ENCODE measurements around the gene NR2F6.

The NR2F6 gene

DNA sequence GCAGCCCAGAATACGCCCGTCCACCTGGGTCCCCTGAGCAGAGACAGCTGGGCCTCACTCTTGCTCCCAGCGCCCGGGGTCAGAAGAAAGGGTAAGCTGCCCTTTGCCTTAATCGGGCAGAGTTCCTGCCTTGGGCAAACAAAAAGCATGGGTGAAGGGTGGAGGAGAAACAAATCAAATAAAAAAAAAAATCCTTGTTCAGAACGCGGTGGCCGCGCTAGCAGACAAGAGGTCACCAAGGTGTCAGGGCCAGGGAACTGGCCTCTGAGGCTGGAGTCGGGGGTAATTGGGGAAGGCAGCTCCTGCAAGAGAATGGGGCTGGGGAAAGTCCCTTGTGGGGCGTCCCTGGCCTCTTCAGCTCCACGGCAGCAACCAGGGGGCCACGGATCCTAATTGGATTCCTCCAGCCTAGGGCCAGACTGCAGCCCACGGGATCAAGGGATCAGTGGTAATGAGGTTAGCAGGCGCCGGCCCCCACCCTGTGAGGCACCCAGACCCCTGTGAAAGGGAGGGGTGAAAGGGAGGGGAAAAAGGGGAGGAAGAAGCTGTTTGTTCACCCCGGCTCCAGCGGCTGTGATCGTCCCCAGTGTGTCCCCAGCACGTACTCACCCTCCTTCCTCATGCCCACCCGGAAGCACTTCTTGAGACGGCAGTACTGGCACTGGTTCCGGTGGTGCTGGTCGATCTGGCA, 5.5 kb downstream of the NR2F6 start:
- DNase-seq (ENCODE audit: low read depth in 2 of 2, low spot score in 1 of 2), result no peak

DNA sequence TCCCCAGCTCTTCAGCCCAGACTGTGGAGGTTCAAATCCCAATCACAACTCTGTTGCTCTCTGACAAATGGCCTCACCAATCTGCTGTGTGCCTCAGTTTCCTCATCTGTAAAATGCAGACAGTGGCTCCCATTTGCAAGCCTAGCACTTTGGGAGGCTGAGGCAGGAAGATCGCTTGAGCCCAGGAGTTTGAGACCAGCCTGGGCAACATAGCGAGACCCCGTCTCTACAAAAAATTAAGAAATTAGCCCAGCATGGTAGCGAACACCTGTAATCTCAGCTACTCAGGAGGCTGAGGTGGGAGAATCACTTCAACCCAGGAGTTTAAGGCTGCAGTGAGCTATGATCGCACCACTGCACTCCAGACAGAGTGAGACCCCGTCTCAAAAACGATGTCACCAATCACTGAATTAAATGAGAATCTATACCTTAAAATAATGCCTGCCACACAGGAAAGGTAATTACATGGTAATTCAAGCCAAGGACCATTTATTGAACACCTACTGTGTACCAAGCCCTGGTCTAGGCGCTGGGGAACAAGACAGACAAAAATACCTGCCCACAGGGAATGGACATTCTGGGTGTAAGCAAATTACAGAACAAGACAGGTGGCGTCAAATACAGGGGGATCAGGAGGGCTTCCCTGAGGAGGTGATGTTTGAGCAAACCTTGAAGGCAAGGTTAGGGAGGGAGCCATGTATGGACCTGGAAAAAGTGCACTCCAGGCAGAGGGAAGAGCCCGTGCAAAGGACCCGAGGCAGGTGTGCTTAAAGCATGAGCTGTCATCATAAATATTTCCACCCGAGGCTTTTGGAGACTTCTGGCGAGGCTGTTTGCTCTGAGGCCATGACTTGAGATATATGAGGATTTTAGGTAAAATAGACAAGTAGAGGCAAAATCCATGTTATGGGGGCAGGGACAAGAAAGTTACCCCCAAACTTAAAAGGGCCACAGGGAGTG, 7.7 kb downstream of the NR2F6 start:
- DNase-seq (ENCODE audit: low read depth in 2 of 2, low spot score in 1 of 2), result no peak

DNA sequence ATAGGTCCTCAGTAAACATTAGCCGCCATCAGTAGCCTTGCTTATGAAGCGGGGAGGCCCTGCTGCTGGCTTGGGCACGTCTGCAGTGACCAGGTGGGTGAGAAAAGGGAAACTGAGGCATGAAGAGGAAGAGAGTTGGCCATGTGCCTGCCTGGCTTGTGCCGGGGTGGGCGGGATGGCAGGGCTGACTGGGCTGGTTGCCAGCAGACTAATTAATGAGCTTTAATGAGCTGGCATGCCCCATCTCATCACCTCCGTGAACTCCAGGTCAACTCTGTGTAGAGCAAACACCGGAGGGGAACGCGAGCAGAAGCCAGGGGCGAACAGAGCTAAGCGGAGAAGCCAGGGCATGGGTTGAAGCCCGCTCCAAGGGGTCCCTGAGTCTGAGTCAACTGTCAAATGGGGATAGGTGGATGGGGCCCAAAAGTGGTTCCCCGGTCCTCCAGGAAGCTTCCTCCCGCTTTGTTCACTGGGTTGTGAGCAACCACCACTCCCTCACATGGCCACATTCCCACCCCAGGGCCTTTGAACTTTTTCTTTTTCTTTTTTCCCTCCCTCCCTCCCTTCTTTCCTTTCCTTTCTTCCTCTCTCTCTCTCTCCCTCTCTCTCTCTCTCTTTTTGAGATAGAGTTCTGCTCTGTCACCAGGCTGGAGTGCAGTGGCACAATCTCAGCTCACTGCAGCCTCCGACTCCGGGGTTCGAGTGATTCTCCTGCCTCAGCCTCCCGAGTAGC, 8.7 kb downstream of the NR2F6 start:
- no peak for DNase-seq (ENCODE audit: low read depth in 2 of 2, low spot score in 1 of 2)

GRCh38 chr19:17235971-17236777, 9.5 kb downstream of the NR2F6 start:
- DNase-seq (ENCODE audit: low read depth in 2 of 2, low spot score in 1 of 2), result no peak

- DNase-seq (ENCODE audit: low read depth in 2 of 2, low spot score in 1 of 2), result peak in 1 of 2 donors; percentile 53
These were observed 10.3 kb downstream of the NR2F6 start for GRCh38 chr19:17235300-17235970.

DNA sequence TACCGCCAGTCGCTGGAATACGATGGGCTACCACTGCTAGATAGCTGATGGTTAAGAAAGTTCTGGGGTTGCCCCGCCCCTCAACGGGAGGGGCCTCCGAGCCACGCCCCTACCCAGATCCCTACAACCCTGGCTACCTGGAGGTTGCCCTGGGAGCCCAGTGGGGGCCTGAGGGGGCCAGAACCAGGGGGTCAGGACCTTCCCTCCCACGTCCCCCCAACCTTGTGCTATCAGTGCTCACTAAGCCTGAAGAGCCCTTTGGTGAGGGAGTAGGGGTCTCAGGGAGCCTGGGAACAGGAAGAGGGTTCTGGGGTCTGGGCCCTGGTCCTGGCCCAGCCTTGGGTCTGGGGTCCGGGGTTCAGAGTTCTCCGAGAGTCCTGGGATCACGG, 10.8 kb downstream of the NR2F6 start:
- peak in 1 of 2 donors; percentile 36 for DNase-seq (ENCODE audit: low read depth in 2 of 2, low spot score in 1 of 2)

DNA sequence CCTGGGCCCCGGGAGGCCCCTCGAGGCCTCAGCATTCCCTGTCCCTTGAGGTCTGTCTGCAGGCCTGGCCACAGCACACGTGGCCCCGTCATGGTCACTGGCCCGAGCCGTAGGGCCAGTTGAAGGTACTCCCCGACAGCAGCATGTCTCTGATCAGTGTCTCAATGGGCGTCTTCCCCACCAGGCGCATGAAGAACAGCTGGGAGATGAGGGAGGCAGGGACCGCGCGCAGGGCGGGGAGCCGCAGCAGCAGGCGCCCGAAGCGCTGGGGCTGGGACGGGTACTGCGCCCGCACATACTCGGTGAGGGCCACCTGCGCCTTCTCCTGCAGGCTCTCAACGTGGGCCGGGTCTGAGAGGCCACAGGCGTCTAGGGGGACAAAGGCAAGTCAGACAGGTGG, 13.5 kb downstream of the NR2F6 start:
- no peak for DNase-seq (ENCODE audit: low read depth in 2 of 2, low spot score in 1 of 2)

DNA sequence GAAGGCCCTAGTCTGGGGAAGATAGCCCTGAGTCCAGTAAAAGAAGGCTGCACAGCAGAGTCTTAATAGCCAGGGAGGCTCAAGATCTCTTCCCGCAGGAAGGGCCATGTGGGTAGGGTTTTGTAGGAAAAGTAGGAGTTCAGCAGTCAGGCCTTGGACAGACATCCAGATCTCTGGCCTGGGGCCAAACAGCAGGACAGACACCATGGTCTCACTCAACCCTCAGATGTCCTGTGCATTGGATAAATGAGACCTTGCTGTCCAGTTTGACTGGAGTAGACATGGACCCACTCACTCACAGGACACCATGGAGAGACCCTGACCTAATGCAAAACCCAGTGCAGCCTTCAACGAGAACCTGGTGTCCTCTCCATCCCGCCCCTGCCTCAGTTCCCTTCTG, 15.8 kb downstream of the NR2F6 start:
- no peak for DNase-seq (ENCODE audit: low read depth in 2 of 2, low spot score in 1 of 2)

- no peak for DNase-seq (ENCODE audit: low read depth in 2 of 2, low spot score in 1 of 2)
These were observed 17.8 kb downstream of the NR2F6 start for GRCh38 chr19:17227798-17228367.

DNA sequence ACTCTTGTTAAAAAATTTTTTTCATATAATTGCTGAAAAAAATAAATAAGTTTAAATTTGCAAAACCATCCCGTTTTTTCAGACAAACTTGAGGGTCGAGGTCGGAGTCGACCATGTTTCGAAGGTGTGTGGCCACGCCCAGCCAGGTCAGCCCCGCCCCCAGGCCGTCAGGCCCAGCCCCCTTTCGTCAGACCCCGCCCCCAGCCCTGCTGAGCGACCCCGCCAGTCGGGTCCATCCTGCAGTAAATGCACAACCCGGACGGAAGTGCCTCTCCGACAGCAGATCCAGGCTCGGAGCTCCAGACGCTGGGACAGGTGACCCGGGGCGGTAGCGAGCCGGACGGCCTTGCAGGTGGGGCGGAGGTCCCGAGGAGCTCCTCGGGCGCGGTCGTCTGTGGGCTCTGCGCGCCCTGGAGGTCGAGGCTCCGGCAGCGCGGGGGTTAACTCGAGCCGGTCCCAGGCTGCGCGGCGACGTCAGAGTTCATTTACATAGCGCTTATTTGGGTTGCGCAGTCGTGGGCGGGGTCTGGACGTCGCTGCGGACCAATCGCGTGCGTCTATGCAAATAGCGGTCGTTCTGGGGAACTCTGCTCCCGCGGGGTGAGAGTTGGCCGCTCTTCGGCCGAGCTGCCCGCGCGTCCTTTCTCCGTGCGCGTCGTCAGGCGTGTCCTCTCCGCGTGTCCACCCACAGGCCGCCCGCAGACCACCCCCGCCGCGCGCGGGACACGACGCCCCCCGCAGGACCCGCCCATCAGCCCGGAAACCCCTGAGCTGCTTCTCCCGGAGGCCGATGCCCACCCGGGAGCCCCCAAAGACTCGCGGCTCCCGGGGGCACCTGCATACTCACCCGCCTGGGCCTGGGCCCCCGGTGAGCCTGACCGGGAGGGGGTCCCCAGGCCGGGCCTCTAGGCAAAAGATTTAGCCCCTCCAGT, 19.5 kb downstream of the NR2F6 start, which contains the start of gene OCEL1:
TSS of gene OCEL1 (plus strand) at position 225 of the 932 bp plus-strand sequence. CDS start at position 247, 22 bp downstream.
- peak; percentile 93 to 96 for DNase-seq (ENCODE audit: low read depth in 2 of 2, low spot score in 1 of 2)

- DNase-seq (ENCODE audit: low read depth in 2 of 2, low spot score in 1 of 2), result no peak
These were observed 20.7 kb downstream of the NR2F6 start for GRCh38 chr19:17225053-17225452.

GRCh38 chr19:17220207-17220758, 25.4 kb downstream of the NR2F6 start:
- no peak for DNase-seq (ENCODE audit: low read depth in 2 of 2, low spot score in 1 of 2)

DNA sequence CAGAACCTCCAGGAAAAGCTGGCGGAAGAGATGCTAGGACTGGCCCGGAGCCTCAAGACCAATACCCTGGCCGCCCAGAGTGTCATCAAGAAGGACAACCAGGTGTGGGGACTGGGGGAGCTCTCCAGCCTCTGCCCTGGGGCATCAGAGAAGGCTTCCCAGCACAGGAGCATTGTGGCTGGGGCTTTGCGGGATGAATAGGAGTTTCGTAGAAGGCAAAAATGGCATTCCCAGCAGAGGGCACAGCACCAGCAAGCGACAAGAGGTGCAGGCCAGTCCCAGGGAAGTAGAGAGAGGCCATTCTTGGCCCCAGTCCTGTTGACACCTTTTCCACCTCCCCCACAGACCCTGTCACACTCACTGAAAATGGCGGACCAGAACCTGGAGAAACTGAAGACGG, 26.4 kb downstream of the NR2F6 start:
- no peak for DNase-seq (ENCODE audit: low read depth in 2 of 2, low spot score in 1 of 2)

GRCh38 chr19:17216058-17216670, 29.6 kb downstream of the NR2F6 start:
- DNase-seq (ENCODE audit: low read depth in 2 of 2, low spot score in 1 of 2), result no peak

- peak; percentile 70 to 71 for DNase-seq (ENCODE audit: low read depth in 2 of 2, low spot score in 1 of 2)
These were observed 30.4 kb downstream of the NR2F6 start, which contains the start of gene USE1 for GRCh38 chr19:17215127-17215971. TSS of gene USE1 (plus strand) at chr19:17215357. CDS start at chr19:17215406, 49 bp downstream.

DNA sequence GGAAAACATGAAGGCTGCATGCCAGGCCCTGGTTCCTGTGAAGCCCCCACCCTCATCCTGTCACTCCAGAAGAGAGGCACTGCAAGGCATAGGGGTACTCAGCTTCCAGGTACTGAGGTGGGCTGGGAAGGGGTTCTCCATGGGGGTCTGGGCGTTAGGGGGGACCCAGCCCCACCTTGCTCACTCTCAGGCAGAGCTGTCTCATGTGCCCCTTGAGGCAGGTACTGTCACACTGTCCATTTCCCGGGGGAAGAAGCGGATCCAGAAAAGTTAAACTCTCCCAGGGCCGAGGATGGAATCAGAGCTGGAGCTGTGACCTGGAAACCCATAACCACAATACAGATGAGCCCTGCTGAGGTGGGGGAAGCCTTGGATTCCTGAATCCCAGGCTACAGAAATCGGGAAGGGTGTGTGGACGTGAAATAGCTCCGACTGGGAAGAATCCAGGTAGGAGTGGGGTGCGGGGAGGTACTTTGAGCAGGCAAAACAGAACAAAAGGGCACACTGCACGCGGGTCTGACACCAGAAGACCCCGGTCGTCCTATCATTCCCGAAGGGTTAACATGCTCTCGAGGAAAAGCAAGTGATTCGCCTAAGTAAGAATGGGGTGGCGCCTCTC, 31.1 kb downstream of the NR2F6 start:
- no peak for DNase-seq (ENCODE audit: low read depth in 2 of 2, low spot score in 1 of 2)

Data from stimulated activated CD8-positive, alpha-beta memory T cell treated with anti-CD3 and anti-CD28 coated beads, Interleukin-4, amount 100 ng/mL, for 4 hours (primary cell).